ENCODE data around the gene CYP27B1.
A peak's percentile ranks its signal among the peaks of the same experiment; 100 is the strongest.
"Not testable (repeated sequence)": the region's sequence is repeated elsewhere in the genome, so short reads cannot be mapped to it uniquely, and the experiment has no call there.

CYP27B1 gene

DNA sequence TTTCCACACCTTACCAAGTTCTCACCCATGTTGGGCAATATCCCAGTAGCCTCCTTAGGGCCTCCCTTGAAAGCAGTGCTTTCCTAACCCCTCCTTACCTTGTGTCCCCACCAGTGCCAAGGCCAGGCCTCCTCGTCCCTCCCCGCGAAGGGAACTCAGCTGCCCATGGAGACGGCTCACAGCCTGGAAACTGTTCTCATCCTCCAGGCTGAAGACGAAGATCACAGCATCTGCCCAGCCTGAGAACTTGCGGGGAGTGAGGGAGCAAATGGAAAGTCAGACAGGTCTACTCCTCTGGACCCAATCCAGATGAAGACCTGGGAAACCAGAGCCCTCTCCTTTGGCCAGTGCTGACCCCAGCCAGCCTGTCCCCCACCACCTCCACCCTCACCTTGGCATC is 33.0 kb downstream of the CYP27B1 start:
- no peak for DNase-seq

- DNase-seq: no peak
Measured at GRCh38 chr12:57732726-57733593, 33.9 kb downstream of the CYP27B1 start.

- DNase-seq: no peak
Measured at GRCh38 chr12:57732270-57732669, 34.6 kb downstream of the CYP27B1 start.

- DNase-seq: no peak
Measured at GRCh38 chr12:57731411-57732080, 35.3 kb downstream of the CYP27B1 start.

GRCh38 chr12:57730336-57731067 is 36.4 kb downstream of the CYP27B1 start:
- no peak for DNase-seq

DNA sequence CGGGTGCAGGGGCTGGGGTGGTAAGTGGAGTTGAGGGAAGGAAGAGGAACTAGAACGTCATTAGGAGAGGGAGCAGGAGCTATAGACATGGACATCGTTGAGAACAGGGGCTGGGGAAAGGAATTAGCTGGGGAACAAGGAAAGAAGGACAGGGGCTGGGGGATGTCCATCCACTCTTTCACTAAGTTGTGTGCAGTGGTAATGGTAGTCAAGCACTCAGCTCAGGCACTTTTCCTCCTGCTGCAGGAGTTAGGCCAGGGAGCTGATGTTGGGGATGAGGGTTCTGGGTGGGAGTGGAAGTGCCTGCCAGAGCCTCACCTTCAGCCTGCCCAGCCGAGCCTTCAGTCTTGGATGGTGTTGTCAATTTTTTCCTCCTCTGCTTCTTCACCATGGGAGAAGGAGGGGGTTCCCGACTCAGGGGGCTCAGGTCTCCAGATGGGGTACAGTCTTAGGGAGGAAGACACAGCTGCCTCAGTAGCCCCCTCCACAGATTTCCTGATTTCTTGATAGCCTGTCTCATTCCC is 37.5 kb downstream of the CYP27B1 start:
- DNase-seq: no peak

- DNase-seq: no peak
Measured at GRCh38 chr12:57727758-57728395, 39.0 kb downstream of the CYP27B1 start.

GRCh38 chr12:57726884-57727757 is 39.8 kb downstream of the CYP27B1 start:
- no peak for DNase-seq

DNA sequence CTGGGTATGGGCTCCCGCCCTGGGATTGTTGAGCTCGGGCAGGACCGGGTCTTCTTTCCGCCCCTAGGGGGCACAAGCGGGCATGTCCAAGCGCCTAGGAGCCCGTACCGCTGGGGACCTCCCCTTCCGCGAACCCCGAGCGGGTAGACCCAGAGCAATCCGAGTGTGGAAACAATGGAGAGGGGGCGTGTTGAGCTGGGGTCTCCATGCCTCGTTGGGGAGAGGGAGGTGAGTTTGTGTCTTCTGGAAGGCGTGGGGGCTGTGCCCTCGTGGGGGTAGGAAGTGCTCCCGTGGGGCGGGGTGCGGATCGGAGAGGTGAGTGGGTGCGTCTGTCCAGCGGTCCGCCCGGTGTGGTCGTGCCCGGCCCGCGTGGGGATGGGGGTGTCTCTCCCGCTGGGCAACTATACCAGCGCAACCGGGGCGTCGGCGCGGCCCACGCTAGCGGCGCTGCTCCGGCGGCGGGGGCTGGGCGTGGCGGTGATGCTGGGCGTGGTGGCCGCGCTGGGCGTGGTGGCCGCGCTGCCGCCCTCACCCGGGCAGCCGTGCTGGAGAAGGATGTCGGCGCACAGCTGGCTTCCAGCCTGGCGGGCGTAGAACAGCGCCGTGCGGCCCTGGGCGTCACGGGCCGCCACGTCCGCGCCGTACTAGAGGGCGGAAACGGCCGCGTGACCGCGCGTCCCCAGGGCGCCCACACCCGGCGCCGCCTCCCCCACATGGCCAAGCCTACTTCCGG is 40.6 kb downstream of the CYP27B1 start:
- DNase-seq: peak; percentile 65

GRCh38 chr12:57725851-57726150 is 41.1 kb downstream of the CYP27B1 start:
- DNase-seq: no peak

GRCh38 chr12:57724936-57725740 is 41.7 kb downstream of the CYP27B1 start:
- DNase-seq: no peak

GRCh38 chr12:57724003-57724935 is 42.6 kb downstream of the CYP27B1 start:
- DNase-seq: no peak

DNA sequence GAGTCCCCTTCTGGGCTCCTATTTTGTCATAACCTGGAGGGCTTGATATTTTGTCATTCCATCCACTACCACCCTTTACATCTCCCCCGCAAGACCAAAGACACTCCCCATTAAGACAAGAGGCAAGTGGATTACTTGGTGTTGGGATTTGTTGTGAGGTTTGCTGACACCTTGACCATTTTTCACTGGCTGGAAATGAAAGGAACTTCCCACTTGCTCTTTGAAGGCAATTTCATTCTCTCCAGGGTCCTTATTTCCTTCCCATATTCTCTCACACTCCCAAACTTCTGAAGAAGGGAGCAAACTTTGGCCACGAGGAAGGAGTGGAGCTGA is 43.3 kb downstream of the CYP27B1 start:
- DNase-seq: no peak

- DNase-seq: no peak
Measured at GRCh38 chr12:57722716-57723629, 43.9 kb downstream of the CYP27B1 start.

DNA sequence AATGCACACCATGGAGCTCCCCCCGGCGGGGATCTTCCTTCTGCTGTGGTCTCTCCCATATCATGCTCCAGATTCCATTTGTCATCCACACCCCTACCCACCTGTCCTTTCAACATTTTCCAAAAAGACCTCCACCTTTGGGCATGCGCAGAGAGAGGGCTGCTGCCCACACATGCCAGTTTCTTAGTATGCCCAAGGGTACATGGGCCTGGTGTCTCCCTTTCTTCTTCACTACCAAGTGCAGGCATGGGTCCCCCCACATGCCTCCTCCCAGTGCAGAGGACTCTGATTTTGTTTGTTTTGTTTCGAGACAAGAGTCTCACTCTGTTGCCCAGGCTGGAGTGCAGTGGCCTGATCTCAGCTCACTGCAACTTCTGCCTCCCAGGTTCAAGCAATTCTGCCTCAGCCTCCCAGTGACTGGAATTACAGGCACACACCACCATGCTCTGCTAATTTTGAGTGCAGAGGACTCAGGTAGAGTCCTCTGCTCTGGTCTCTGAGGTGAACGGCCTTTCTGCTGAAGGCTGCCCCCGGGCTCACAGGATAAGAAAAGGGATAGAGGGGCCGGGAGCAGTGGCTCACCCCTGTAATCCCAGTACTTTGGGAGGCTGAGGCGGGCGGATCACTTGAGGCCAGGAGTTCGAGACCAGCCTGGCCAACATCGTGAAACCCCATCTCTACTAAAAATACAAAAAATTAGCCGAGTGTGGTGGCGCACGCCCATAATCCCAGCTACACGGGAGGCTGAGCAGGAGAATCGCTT is 44.9 kb downstream of the CYP27B1 start:
- not testable (repeated sequence) for DNase-seq

DNA sequence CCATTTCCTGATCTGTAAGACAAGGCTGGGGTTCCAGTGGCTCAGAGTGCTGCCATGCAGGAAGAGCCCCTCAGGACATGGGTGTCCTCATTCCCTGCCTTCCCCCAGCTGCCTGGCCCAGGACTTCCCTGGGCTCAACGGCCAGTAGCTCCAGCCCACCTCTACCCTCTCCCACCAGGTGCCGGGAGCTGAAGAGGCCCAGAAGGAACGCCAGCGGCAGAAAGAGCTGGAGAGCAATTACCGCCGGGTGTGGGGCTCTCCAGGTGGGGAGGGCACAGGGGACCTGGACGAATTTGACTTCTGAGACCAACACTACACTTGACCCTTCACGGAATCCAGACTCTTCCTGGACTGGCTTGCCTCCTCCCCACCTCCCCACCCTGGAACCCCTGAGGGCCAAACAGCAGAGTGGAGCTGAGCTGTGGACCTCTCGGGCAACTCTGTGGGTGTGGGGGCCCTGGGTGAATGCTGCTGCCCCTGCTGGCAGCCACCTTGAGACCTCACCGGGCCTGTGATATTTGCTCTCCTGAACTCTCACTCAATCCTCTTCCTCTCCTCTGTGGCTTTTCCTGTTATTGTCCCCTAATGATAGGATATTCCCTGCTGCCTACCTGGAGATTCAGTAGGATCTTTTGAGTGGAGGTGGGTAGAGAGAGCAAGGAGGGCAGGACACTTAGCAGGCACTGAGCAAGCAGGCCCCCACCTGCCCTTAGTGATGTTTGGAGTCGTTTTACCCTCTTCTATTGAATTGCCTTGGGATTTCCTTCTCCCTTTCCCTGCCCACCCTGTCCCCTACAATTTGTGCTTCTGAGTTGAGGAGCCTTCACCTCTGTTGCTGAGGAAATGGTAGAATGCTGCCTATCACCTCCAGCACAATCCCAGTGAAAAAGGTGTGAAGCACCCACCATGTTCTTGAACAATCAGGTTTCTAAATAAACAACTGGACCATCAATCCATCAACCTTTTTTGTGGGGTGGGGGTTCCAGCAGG is 46.0 kb downstream of the CYP27B1 start:
- DNase-seq: no peak

Measured in DMS153 (cell line).